ENCODE data around the gene TRIO. TPM values are rescaled to one million over a fixed set of nuclear protein-coding genes. Genes with fewer than 3 reads are reported as not detected.
A peak's percentile ranks its signal among the peaks of the same experiment; 100 is the strongest.

The TRIO gene
- total RNA-seq, 1 experiment from 2014 or later, result 144 TPM

DNA sequence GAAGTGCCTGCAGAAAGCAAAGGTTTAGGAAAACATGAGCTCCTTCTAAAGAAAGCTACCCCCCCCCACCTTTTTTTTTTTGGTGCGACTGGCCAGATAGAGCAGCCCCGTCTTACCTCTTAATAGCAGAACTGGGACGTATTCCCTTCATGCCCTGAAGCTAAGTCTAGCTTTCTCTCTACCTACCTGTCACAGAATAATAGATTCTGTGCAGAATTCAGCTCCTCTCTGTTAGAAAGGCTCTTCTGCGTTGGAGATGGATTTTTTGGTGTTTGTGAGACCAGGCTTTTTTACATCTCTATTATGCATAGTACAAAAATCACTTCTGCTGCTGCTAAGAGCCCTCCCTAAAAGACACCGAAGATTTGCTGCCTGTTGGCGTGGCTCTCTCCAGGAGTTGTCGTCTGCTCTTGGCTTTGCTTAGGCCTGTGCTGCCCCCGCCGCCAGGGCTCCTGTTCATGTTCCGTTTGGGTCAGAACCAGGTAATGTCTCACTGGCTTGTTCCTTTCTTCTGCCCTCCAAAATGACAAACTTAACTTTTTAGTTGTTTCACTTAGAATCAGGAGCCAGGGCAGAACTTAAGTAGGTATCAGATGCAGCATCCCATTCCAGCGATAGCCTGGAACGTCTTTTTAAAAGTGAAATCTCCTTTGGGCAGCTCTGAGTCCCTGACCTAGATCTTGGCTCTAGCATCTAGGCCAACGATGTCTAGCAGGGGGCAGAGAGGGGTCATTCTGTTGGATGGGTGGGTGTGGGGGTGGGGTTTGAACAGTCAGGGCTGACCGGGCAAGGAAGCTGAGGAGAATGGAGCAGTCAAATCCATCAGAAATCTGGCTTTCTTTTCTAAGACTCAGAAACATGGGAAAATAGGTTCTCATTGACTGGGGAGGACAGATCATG lies 2.5 kb downstream of the TRIO start:
- DNase-seq (ENCODE audit: low read depth), result peak; percentile 38

DNA sequence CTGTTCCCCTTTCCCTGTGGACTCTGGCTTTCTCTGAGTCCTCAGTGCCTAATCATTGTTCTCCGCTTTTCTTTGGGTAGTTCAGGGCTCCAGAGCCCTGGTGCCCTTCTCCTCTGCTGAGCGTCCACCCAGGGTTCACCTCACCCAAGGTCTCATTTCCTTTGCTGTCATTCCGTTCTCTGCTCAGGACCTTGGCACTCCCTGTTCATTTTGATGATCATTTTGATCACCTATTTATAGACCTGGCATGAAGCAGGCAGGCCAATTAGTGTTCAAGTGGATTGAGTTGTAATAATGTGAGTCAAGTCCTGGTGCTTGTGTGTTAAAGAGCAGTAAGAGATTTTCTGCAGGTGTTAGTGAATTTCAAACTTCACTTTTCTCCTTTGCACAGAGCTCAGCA lies 3.6 kb downstream of the TRIO start:
- no peak for DNase-seq (ENCODE audit: low read depth)

DNA sequence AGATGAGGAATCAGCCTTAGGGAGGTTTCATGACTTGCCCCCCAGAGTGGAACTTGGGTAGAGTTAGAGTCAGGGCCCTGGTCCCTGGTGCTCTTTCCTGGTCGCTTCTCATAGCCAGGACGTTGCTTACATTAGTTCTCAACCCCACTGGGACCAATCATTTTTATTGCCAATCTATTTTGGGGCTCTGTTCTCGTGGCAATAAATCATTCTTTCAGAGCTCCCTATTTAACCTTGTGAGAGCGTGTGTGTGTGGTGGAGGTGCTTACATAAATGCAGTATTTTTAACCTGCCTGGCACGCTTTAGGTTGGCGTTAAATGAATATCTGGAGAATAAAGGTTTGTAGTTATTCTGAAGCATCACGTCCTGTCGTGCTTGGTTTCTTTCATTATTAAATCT lies 4.1 kb downstream of the TRIO start:
- DNase-seq (ENCODE audit: low read depth), result no peak

DNA sequence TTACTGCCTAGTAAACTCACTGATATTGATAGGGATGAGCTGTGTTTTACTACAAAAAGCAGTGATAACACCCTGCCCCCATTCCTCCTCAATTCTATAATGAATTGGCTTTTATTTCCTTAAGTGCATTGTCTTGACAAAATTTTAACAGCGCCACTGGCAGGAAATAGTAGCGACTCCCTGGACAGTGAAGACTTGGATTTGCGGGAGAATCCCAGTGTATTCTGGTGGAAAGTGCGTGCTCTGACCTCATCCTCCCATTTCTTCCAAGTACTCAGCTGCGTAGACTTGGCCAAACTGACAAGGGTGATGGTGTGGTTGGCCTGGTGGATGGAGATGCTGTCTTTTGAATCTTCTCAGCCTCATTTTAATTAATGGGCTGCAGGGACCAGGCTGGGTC lies 5.3 kb downstream of the TRIO start:
- DNase-seq (ENCODE audit: low read depth), result no peak

DNA sequence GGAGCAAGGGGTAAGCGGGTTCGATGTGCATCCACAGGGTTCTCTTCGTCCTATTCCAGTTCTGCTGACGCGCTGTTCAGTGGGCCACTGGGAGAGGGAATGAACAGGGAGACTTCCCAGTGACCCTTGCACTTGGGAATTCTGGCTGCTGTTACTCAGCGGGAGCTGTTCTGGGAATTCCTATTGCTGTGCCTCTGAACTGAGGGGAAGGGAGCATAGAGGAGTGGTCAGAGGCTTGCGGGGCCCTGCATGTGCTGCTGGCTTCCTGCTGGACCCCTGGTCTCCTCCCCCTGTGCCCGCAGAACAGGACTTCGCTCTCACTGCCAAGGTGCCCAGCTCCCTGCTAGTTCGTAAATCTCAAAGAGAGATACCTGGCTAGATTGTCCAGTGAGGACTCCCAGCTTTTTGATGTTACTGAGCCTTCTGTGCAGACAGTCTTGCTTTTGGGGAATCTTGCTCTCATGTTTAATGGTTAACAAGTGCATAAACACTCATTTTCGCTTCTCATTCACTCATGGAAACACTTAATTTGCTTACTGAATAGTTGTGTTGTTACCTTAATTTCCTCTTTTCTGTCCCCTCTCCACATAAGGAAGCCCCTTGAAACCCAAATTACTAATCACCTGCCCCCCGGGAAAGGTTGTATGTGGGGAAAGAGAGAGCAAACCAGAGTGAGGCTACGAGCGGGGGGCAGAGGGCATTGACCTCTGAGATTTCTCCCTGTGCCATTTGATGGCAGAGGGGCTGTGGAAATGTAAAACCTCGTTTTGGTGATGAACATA lies 5.9 kb downstream of the TRIO start:
- DNase-seq (ENCODE audit: low read depth), result no peak

DNA sequence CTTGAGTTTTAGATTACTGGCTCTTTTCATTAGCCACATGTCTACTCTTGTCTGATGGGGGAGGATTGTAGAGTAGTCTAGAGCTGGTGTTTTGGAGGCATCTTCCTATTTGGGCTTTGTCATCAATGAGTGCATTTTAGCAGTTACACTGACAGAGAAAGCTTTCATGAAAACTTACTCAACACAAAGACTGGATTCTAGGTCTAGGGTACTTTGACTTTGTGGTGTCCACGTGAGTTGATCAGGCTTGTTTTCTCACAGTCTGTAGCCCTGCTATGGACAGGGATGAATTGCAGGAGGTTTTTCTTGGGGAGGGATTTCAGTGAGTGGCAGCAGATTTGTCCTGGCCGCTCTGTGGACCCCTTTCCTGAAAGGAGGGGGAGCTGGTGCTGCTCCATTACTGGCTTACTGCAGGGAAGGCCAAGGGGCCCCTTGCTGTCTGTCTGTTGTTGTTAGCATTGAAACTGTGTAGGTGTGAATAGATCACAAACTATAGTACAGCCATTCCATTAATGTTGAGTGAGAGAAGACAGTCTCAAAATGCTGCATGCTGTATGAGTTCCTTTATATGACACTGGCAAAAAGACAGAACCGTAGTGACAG lies 6.6 kb downstream of the TRIO start:
- DNase-seq (ENCODE audit: low read depth), result no peak

DNA sequence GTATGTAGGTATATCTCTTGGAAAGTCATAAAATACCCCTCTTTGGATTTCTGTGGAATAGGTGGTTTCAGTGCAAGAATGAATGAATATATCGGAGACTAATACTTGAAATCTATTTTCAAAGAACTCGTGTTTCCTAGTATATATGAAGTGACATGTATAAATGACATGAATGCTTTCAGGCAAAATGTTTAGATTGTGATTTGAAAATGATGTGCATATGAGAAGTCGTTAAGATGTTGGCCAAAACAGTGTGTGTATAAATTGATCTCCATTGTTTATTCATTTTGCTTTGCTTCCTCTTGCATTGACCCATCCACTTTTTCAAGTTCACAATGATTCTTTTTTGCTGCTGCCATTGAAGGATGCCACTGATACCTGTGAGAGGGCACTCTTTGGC lies 8.3 kb downstream of the TRIO start:
- no peak for DNase-seq (ENCODE audit: low read depth)

DNA sequence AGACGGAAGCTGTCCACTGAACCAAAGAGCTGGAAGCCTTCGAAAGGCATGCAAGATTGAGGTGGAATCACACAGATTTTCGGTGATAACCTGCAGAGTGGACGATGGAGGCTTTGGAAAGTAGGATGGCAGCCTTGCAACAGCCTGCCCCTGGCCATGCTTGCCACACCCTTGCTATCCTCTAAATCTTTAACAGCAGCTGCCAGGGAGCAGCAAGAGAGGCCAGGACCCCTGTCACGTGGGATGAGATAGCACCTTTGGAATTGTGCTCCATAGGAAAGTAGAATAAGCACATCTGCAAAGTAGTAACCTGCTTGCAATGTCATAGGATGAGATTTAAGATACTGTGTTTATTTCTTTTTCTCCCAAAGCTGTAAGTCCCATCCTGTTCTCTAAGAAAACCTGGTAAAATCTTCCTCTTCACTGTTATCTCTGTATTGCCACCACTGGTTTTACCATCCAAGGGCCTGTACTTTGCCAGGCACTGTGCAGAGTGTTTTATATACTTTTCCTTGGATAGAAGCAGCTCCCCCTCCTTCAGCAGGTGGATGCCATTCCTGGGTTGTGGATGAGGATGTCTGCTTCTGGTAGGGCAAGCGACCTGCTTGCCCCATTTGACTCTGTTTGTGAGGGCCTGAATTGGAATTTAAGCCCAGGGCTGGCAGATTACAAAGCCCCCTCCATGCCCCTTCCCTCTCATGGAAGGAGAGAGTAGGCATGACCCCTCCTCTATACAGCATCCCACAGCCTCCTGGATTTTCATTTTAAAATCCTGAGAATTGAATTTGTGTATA lies 10.1 kb downstream of the TRIO start:
- no peak for DNase-seq (ENCODE audit: low read depth)

DNA sequence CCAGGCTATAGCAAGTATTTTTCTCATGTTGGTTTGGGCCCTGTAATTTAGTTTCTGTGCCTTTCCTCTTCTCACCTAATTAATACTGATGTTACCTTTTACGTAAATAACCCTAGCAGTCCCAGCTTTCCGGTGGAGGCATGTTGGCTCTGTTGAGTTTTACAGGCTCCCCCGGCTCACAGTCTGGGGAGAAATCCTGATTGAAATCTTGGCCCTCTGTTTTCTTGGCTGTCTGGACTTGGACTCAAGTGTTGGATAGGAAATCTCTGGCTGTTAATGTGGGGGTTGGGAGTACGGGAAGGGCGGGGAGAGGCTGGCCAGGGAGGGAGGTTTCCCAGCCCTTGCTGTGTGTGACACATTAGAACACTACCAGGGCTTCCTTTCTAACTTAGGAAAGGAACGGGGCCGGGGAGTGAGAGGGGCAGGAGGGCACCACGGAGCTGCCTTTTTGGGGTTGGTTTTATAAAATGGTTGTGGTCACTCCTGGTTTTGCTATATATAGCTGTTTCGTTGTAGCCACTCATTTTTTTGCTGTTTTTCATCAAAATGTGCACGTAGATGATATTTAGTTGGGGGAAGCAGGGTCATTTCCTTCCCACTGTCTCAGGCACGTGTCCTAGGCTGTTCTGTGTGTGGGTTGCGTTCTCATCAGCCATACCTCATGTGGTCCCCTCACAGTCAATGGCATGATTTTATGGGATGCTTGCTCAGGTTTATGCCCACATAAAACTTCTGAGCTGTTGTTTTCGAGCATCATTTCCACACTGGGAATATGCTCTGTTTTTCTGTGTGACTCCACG lies 11.0 kb downstream of the TRIO start:
- DNase-seq (ENCODE audit: low read depth), result peak; percentile 97

DNA sequence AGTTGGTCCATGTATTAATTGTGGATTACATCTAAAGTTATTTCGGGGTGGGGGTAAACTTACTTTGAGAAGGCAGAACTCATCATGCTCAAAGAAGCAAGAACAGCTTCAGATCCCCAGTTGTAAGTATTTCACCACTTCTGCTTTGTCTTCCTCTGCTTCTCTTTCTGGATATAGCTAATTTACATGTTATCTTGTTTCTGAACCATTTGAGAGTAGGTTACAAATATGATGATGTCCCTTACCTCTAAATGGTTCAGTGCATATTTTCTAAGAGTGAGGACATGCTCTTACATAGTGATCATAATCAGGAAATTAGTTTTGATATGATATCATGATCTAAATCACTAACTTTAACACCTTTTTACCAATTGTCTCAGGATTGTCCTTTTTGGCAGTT lies 11.9 kb downstream of the TRIO start:
- DNase-seq (ENCODE audit: low read depth), result no peak

DNA sequence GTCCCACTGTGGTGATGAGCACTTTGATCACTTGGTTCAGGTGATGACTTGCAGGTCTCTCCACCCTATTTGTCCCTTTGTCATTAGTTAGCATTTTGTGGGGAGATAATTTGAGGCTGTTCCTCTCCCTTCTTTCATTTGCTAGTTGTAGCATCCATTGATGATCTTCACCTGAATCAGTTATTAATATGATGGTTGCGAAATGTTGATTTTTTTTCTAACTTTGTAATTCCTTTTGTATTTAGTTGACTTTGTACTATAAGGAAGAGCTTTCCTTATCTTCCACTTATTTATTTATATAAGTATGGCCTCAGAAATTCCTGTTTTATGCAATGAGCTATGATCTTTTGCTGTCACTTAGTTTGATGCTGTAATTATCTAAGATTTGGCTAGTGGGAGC lies 12.6 kb downstream of the TRIO start:
- no peak for DNase-seq (ENCODE audit: low read depth)

DNA sequence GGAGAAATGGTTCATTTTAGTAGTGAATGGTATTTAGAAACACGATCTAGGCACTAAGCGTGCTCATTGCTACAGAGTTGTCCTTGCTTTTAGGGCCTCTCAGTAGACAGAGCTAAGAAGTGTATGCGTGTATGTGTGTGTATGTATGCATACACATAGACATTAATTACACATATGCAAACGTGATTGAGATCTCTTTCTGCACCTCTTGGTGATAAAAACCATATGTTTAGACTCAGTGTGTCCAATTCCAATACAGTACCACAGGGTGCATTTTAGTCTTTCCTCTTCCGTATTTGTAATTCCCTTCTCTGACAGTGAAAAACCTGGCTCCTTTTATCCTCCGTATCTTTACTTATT lies 13.1 kb downstream of the TRIO start:
- DNase-seq (ENCODE audit: low read depth), result no peak

DNA sequence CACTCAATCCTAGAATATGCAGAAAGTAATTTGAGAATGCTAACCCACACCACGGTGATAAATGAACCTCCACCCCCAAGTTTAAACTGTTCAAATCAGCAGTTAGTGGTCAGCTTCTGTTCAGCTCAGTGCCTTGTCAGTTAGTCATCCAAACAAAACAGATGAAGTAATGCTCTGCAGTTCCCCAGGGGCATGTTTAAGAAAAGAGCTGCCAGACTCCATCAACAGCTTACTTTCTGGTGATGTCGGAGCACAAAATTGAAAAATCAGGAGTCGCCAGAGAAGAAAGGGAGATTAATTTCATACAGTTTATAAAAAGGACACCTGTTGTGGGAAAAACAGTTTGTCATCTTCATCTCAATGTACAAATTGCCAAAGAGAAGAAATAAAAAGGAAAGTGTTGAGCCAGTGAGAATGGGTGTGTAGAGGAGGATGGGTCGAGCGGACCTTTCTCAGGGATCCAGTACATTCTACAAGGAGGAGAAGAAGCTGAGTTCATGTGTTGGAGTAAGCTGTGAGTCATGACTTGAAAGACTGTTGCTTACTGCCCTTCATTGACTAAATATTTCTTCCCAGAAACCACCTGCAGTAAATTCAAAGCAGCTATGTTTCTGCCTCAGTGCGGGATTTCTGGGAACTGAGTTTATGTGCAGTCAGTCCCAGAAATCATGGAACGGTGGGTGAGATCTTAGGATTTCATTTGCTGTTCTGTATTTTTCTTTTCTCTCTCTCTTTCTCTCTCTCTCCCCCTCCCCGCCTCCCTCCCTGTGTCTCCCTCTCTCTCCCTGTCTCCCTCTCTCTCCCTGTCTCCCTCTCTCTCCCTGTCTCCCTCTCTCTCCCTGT lies 13.7 kb downstream of the TRIO start:
- peak; percentile 99 for DNase-seq (ENCODE audit: low read depth)

DNA sequence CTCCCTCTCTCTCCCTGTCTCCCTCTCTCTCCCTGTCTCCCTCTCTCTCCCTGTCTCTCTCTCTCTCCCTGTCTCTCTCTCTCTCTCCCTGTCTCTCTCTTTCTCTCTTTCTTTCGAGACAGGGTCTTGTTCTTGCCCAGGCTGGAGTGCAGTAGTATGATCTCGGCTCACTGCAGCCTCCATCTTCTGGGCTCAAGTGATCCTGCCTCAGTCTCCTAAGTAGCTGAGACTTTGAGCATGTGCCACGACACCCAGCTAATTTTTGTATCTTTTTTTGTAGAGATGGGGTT lies 14.3 kb downstream of the TRIO start:
- no peak for DNase-seq (ENCODE audit: low read depth)

DNA sequence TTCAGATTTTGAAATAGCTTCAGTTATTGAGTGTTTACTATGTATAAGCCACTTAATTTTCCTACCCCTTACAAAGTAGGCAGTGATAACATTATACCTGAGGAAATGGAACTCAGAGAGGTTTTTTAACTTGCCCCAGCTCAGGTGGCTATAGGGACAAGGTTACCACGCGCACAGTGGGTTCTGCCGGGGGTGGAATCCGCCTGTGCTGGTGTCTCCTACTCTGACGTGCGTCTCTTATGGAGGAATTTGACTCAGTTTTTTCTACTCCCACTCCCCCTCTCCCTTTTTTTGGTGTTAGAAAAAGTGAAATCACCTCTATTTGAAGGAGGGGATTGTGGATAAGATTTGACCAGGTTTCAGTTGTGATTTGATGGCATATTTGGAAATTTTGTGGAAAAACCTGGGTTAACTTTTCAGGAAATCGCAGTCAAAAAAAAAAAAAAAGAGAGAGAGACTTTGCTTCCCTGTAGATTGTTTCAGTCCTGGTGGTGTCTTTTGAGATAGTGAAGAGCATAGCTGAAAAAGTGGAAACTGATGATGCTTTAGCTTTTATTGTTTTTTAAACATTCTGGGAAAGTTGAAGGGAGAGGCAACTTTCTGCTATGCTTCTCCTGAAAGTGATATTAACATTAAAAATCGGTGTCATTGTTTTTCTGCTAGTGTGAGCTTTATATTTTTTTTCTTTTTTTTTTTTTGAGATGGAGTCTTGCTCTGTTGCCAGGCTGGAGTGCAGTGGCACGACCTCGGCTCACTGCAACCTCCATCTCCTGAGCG lies 15.9 kb downstream of the TRIO start:
- no peak for DNase-seq (ENCODE audit: low read depth)

DNA sequence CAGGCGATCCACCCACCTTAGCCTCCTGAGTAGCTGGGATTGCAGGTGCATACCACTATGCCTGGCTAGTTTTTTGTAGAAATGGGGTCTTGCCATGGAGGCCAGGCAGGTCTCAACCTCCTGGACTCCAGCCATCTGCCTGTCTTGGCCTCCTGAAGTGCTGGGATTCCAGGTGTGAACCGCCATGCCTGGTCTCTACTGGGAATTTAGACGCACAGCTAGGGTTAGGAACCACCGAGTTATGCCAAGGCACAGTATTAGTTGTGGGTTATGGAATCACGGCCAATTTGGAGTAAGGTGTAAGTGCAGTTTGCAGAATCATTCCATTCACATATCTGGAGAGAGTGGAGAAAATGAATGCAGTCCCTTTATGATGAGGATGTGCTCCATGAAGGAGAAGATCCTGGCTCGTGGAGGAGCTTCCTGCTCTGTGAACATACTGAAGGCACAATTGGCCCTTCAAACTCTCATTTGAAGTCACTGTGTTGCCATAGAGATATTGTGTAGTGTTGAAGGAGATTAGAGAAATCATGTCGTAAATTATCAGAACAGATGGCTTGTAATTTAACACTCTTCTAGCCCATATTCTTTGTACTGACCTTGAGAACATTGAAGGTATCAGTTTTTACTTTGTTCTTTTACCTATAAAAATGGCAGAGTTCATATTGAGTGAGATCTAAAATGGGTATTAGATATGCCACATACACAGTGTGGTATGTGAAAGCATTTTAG lies 18.8 kb downstream of the TRIO start:
- no peak for DNase-seq (ENCODE audit: low read depth)

DNA sequence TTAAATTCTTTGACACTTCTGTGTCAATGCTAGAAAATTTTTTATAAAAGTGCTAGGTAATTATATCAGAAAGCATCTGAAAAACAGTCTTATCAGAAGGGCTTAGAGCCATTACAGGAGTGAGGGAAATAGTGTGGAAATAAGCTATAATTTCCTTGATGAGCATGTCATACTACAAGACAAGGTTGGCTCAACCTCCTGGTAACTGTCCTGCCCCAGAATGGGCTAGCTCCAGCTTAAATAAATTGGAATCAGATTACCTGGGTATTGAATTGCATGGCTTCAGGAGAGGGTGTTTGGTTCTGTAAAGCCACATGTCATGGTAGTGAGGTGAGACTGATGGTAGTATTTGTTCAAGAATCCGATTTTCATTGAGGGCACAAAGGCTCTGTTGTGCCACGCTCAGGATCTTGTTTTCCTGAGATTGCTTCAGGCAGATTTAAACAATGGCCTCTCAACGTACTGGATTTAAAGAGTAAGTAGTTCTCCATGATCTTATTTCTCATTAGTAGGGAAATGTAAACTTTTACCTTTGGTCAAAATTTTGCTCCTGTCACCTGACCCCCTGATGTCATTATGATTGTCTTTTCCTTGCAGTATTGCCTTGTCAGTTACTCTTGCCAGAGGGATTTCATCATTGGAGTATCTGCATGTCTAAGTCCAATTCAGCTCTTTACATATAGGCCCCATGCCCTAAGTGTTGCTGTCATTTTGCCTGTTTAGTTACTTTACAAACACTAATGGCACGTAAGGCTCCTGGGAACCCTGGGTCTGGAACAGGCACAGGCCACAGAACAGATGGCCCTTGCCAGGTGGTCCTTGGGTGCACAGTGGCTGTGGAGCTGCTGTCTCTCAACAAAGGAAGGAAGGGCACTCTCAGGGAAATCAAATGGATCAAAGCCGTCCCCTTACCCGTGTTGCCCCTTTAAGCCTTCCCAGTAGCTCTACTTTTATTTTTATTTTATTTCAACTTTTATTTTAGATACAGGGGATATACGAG lies 21.3 kb downstream of the TRIO start:
- DNase-seq (ENCODE audit: low read depth), result no peak
